Dermis blood vessel endothelial cell (primary cell): ENCODE data around the gene NAMPT. TPM values are rescaled to one million over a fixed set of nuclear protein-coding genes. Genes with fewer than 3 reads are reported as not detected.

ENCODE experiments used
- DNase-seq: peaks from one replicate; pipeline ENCODE4 v3.0.0; 2010
- total RNA-seq: library from RNA; depleted of rRNA; stranded (reverse); fragments of >200 nt; gene quantifications from 2 replicates; pipeline ENCODE4 v1.2.3, GENCODE V29; 2014

NAMPT gene
- total RNA-seq, 1 donor from 2014 or later = 288 TPM

DNA sequence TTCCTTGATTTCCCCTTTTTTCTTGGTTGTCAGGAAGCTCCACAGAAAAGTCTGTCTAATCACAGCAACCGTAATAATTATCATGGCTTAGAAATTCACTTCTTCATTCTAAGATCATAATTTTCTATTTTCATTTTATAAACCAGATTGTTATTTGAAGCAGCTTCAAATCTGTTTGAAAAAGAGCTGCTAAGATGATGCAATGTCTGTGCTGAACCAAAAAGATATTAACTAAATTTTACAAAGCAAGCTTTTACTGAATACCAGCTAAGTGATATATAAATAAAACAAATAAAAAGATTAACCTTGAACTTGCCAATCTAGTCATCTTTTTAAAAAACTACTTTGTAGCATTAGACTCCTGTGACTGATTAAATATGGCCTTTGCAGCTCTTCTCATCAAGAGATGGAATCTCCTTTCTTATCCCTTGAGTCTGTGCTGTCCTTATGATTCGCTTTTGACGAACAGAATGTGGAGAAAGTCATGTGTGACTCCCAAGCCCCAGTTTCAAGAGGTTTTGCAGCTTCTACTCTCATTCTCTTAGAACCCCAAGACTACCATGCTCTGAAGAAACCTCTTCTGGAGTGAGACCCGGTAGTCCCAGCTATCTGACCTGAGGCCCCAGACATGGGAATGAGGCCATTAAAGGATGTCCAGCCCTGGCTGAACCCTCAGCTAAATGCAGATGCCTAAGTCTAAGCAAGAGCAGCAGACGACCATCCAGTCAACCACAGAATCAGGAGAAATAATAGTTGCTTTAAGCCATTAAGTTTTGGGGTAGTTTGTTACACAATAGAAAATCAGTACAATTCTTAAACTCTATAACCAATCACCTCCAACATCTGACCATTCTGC lies 14.4 kb downstream of the NAMPT start:
- DNase-seq = no peak

DNA sequence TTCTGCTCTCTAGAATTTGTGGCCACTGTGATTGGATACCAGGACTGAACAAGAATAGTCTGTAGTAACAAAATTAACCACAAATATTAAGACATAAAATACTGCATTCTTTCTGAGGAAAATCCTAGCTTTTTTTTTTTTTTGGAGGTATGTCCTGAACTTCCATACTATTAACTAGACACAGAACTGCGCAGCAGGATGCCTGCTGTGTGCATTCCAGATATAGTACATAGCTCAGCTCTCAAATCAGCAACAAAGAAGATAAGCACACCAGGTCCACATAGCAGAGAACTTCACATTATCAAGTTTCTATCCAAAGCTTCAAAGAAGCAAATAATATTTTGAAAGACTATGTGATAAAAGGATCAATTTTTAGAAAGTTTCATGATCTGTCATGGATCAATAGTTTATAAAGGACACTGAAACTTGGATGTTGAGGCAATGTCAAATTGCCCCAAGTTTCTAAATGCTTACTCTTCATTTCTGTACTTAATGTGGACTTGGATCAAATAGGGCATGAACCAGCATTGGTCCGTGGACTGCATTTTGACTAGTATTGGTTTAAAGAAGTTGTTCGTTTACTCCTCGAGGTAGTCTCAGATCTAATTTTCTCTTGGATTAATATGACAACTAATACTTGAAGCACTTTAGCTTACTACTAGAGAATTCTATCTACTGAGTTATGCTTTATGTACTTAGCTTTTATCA lies 15.4 kb downstream of the NAMPT start:
- no peak for DNase-seq

DNA sequence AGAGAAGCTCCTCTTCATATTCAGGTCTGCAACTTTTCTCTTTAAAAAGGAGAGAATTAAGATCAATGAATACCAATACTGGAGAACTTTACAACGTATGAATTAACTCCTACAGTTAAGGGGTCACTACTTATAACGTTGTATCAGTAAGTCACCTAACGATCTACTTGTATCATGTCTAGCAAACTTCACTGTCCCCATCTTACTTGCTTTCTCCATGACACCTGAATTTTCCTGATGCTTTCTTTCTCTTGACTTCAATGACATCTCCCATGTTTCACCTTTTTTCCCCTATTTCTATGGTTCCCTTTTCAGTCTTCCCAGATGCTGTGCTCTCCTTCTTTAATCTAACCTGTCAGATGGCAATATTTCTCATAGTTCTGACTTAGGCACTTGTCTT lies 19.6 kb downstream of the NAMPT start:
- no peak for DNase-seq

DNA sequence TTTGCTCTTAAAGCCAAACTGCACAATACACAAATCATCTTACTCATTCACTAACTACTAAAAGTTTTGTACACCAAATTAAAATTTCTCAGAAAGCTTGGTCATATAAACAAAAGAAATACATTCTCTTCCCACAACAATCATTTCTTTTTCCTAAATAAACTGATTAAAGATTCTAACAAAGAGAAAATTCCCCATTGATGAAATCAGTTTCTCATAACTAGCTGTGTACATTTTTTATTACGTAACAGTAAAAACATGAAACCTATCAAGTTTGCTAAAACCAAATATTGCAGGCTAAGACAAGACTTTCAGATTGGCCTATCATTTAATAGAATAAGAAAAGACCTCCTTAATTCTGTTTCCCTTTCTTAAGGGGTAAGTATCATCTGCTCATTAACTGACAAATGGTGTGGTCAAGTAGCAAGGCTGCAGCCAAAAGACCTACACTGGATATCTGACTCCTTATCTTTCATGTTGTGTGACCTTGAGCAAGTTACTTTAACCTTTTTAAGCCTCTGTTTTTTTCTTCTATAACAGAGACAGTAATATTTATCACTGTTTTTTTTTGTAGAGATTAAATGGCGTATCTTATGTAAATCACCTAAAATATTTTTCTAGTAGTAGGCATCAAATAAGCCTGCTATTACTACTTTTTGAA lies 22.4 kb downstream of the NAMPT start:
- DNase-seq = no peak

DNA sequence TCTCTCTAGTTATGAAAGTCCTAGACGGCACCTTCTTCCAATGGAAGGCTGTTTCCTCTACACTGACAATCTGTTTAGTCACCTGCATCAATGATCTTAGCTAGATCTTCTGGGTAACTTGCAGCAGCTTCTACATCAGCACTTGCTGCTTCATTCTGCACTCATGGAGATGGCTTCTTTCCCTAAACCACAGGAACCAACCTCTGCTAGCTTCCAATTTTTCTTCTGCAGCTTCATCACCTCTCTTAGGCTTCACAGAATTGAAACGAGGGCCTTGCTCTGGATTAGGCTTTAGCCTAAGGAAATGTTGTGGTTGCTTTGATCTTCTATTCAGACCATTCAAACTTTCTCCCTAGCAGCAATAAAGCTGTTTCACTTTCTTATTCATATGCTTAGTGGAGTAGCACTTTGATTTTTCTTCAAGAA lies 24.6 kb downstream of the NAMPT start:
- DNase-seq = no peak

DNA sequence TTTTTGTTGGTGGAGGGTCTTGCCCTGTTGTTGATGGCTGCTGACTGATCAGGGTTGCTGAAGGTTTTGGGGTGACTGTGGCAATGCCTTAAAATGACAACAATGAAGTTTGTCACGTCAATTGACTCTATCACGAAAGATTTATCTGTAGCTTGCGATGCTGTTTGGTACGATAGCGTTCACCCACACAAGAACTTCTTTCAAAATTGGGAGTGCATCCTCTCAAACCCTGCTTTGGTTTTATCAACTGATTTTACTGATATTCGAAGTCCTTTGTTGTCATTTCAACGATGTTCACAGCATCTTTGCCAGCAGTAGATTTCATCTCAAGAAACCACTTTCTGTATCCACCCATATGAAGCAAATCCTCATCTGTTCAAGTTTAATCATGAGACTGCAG lies 26.0 kb downstream of the NAMPT start:
- no peak for DNase-seq

DNA sequence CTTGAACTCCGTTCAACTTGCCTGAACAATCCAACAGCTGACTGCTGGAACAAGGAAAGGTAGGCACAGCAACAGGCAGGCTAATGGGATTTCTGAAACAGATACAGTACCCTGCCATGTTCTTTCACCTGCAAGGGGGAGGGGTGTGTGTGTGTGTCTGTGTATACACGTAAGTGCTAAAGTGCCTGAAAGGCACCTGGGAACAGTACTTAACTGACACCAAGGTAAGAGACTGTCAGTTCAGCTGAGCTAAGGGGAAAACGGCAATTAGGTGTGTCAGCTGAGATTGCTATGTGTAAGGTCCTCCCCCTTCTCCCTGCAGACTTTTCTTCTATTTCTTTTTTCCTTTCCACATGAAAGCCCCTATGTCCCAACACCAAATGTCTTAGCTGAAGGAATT lies 27.0 kb downstream of the NAMPT start:
- no peak for DNase-seq

DNA sequence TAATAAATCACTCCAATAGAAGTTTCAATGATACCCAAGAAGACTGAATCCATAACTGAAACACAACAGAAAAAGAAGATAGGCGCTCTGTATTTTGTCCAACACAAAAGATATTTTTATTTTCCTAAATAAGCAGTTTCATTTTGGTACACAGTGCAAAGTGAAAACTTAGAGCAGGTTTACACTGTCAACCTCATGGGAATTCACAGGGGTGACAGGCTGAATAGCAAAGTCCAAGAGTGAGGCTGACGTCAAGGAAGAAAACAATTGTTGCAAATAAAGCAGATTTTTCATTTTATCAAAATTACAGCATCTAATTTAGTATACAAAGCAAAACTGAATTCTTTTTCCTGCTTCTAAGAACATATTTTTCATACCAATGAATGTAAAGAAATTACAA lies 28.6 kb downstream of the NAMPT start:
- DNase-seq = no peak

DNA sequence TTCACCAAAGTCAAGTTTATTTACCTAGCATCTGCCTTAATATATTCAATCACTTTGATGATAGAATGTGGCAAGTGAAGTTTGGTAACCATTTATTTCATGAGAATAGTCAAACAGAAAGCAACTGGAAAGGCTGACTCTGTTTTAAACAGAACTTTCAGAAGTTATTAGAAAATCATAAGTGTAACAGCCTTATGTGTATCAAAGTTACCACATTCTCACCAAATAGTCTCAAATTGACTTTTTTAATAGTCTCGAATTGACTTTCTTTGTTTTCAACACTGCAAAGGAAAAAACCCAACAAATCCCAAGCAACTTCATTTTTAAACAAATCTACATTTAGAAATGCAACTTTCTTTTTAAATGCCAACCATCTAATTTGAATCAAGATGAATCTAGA lies 29.5 kb downstream of the NAMPT start:
- DNase-seq = no peak

DNA sequence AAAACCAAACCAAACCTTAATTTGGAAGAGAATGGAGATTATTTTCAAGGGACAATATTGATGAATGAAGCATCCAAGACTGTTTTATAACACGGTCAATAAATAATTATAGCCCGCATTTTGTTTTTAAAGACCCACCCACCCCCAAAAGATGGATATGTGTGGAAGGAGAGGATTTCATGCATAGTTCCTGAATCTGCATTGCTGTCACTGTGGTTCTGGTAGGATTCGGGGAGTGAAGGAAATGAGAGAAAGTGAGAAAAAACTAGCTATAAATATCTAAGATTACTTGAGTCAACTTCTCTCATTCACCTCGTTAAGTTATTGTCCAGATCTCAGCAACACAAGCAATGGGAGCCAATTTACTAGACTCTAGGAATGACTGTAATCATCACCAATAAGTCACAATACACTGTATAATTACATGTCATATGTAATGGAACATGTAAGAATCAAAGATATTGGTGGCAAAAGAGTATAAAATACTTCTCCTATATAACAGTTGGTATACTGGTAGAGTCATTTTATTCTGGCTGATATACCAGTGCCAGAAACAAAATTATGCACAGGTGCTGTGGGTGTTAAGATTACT lies 30.2 kb downstream of the NAMPT start:
- DNase-seq = no peak

DNA sequence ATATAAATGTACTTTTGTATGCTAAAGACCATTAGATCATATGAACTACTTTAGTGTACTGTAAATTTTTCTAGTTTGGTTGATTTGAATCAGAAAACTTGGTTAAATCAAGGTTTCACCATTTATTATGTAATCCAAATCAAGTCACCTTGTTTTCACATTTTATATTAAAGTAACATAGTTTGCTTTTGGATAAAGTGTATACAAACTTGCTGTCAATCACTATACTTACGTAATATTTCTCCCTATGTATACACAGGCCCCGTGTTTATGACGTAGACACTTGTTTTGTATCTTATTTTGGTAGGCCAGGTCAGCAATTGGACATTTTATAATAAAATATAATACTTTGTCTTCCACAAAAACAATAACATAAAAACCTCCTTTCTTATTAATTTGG lies 32.2 kb downstream of the NAMPT start:
- DNase-seq = no peak

DNA sequence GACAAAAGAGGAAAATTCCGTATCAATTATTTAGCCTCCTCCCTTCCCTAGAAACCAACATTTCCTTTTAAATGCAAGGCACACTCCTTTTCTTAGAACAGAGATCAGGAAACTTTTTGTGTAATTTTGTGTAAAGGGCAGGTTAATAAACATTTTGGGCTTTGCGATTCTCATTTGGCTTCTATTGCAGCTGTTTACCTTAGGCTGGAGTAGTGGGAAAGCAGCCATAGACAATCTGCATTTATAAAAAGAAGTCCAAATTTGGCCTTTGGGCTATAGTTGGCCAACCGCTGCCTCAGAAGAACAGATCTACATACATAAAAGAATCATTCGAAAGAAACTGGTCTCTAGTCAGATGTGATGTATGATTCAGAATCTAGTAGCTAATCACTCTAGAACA lies 35.3 kb downstream of the NAMPT start:
- DNase-seq = no peak

DNA sequence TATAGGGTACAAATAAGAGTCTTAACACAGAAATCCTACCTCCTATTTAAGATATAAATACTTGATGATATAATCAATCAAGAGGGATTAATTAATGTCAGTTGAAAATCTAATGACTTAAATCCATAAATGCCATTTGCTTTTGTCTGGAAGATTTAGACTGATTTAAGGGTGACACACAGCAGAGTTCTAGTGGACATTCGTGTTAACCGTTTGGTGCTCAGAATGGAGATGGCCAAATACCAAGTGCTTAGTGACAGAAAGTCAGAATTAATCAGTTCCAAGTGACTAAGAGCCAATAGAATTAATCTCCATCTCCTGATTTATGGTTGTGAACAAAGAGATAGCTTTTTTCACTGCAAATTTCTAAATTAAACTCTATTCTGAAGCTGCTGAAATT lies 36.2 kb downstream of the NAMPT start:
- DNase-seq = no peak

DNA sequence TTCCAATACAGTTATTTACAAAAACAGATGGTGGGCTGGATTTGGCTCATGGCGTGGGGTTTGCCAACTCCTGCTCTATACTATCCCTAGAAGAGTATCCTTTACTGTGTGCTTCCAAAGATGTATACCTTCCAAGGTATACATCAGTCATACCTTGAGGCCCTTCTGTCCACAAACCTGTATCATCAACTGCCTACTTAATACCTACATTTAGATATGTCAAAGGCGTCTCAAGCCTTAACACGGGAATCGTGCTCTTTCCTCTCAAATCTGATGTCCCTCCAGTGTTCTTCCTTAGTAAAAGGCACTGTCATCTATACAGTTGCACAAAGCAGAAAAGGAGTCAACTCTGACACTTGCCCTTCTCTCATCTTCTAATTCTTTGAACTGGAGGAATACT lies 36.9 kb downstream of the NAMPT start:
- no peak for DNase-seq

DNA sequence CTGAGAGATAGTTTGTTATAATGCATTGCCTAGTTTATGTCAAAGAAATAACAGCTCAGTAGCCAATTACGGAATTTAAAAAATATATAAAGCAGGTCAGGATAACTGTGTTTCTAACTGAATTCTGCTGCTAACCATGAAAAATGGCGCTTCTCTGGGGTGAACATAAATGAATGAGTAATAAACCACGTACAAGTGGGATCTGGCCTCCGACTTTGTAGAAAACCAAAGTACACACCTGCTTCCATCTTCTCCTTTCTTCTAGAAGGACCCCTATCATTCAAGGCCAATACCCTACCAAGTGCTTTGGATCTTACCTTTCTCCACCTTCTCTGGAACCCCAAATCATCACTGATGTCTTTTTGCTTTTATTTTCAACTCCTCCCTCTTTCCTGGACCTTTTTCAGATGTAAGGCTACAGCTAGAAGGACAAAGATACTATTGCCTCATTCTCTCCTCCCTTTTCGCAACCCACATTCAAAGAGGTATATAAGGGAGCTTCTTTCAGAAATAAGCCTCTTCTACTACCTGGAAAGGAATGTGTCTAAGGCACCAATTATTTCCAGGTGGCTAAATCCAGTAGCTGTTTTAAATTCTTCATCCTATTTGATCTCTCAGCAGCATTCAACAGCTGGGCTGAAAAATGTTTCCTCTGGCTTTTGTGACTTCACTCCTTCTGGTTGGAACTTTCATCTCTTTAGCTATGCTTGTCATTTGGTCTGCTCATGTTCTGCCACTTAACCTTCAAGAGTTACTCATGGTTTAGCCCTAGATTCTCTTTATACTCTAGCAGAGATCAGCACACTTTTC lies 37.7 kb downstream of the NAMPT start:
- no peak for DNase-seq

DNA sequence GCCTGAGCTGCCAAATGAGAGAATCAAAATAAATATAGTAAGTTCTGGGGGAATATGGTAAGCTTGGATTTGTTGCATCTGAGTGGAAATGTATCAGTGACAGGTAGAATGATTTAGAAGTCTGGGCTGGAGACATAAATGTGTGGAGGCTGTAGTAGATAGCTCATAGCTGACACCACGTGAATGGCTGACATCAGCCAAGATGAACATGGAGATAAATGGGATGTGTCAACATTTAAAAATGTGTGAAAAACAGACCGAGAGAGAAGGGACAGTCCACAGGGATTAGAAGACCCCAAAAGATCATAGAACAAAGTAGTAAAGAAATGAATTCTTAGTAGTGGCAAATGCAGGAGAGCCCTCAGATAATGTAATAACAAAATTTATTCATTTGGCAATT lies 40.9 kb downstream of the NAMPT start:
- no peak for DNase-seq

DNA sequence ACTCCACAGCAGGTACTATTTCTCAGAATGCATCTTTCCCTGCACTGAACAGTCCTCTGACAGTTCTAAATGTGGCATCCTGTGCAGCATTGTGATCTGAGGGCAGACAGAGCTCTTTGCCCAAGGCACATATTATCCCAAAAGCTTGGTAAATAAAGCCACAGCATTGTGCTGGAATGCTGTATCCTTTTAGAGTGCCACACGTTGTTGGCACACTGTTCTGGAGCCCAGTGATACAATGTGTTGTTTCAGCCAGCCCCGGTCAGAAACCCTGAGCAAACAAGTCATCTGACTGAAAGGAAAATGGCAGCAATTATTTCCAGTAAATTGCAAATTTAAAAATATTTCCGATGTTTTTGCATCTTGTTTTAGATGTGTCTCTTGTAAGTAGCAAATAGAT lies 45.4 kb downstream of the NAMPT start:
- DNase-seq = no peak

DNA sequence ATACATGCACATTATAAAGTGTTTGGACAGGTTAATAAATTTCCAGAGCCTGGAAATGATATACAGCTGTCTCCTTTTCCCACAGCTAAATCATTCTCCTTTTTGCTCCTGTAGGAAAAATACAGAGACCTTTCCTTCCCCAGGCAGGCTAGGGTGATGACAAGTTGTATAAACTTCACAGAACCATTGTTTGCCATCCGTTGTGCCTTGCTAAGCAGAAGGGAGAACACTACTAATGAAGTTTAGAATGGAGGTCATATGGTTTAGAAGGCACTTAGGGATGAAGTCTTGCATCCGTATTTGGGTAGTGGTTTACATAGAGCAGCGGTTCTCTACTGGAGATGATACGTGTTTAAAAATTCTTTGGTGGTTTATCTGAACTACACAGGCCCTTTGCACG lies 46.0 kb downstream of the NAMPT start:
- DNase-seq = no peak

DNA sequence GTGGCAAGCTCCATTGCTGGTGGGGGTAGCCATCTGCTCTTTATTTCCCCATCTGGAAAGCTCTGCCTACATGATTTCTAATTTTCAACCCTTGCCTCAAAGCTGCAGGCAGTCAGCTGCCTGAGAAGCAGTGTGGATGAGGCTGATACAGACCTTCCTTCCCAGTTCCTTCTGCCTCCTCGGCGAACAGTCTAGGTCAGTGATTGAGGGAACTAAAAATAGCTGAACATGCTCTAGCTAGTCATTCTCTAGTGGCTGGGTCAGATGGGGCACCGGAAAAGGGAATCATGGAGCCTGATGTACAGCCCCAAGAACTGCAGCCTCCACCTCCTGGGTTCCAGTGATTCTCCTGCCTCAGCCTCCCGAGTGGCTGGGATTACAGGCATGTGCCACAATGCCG lies 48.7 kb downstream of the NAMPT start:
- no peak for DNase-seq

DNA sequence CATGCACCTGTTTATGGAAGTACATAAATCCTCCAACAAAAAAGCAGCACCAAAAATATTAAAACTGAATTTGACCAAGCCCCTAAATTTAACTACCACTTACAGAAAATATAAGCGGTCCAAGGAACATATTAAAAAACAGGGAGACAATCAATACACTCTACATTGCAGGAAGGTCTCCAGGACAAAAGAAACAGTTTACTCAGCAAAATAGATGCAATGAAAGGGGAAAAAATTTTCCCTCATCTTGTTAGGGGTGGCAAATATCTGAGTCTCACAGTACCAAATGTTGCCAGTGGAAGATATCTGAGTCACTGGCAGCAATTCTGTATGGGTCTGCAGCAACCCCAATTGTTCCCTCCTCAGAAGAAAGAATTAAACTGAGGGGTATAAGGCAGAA lies 50.4 kb downstream of the NAMPT start:
- no peak for DNase-seq

DNA sequence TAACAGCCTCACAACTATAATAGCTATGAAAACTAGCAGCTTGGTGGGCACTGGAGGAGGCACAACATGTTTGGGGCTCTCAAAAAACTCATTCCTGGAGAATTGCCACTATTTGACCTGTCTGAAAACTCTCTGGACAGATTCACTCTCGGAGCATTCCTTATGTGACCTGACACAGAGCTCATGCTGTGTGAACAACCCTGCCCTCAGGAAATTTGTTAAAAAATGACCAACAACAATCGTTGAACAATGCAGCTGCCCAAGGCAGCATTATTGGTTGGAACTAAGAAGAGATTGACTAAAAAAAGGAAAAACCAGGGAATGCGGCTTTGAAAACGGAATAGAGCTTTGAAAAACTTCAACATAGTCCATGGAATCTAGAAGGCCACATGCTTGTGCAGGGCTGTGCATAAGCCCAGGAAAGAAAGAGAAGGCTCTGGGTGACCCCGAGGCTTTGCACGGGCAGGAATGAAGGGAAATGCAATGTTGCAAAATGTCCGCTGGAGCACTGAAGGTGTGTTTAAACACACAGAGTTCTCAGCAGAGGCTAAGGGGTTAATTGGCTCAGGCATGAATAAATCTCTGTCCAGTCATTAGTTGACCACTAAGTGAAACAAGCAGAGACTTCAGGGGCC lies 52.8 kb downstream of the NAMPT start:
- no peak for DNase-seq

DNA sequence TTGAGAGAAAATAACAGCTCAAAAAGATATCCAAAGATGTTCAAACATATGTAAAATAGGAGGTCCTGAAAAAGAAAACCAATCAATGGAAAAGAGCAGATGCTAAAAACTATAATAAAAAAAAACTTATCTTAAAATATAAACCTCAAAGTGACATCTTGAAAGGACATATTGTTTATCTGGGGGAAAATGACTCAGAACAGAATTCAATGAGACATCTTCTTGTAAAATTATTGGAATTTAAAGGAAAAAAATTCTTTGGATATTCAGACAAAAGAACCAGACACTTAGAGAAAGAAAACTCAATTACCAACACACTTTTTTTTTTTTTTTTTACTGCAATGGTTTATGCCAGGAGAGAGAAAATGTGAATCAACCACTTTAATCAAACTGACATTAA lies 58.9 kb downstream of the NAMPT start:
- DNase-seq = no peak
